OCI-LY7 (cell line): ENCODE data around the gene CBFA2T2. TPM values are rescaled to one million over a fixed set of nuclear protein-coding genes. Genes with fewer than 3 reads are reported as not detected.

ENCODE experiments used
- BruUV-seq: library from RNA; stranded (reverse); fragments of 400-500 nt; replicated peaks from 2 replicates; lab custom pipeline; 2021; lab: Mats Ljungman, UMichigan
- CTCF ChIA-PET: fragments of 300-600 bp; sonication (Branson Sonifier 250); formaldehyde crosslinking; loops from one replicate; lab custom pipeline; 2022; ENCODE audit warnings: antibody characterized with exemption; ENCODE audit not compliant: unreplicated experiment; lab: Charles Lee
- POLR2A ChIA-PET: fragments of 300-600 bp; sonication (Branson Sonifier 250); formaldehyde crosslinking; loops from one replicate; lab custom pipeline; 2022; ENCODE audit warnings: antibody characterized with exemption; lab: Charles Lee
- DNase-seq: peaks from one replicate; pipeline ENCODE4 v3.0.0-alpha.2; 2015; ENCODE audit warnings: low spot score
- H2AFZ ChIP-seq: fragments of 200-600 bp; sonication (generic), shearing (Covaris generic); 2 replicates; pipeline ENCODE4 v1.6.1; 2014; ENCODE audit warnings: mild to moderate bottlenecking, antibody characterized with exemption, low read length, moderate library complexity
- H3K27ac ChIP-seq: fragments of 200-600 bp; sonication (generic); 2 replicates; pipeline ENCODE4 v1.5.1; 2014; ENCODE audit warnings: mixed run types, low read depth, mild to moderate bottlenecking, moderate library complexity, low read length, inconsistent platforms; ENCODE audit not compliant: poor library complexity, severe bottlenecking
- H3K36me3 ChIP-seq: fragments of 200-600 bp; sonication (generic); 2 replicates; pipeline ENCODE4 v1.6.1; 2014; ENCODE audit warnings: mild to moderate bottlenecking, antibody characterized with exemption, low read length, moderate library complexity, mixed read lengths; ENCODE audit not compliant: insufficient read depth
- H3K4me1 ChIP-seq: fragments of 200-600 bp; sonication (generic); 2 replicates; pipeline ENCODE4 v1.5.1; 2014; ENCODE audit warnings: mild to moderate bottlenecking, low read length; ENCODE audit not compliant: insufficient read depth, poor library complexity, severe bottlenecking
- H3K4me2 ChIP-seq: fragments of 200-600 bp; sonication (generic); 2 replicates; pipeline ENCODE4 v1.6.1; 2014; ENCODE audit warnings: mild to moderate bottlenecking, low read length
- H3K4me3 ChIP-seq: fragments of 200-600 bp; sonication (generic); 2 replicates; pipeline ENCODE4 v1.5.1; 2014; ENCODE audit warnings: mild to moderate bottlenecking, low read depth, low read length; ENCODE audit not compliant: poor library complexity, severe bottlenecking
- H3K79me2 ChIP-seq: fragments of 200-600 bp; sonication (generic); 2 replicates; pipeline ENCODE4 v1.6.1; 2016; ENCODE audit warnings: low read depth, mild to moderate bottlenecking, low read length, moderate library complexity, mixed read lengths; ENCODE audit not compliant: insufficient read depth
- H3K9me2 ChIP-seq: fragments of 200-600 bp; sonication (generic); 2 replicates; pipeline ENCODE4 v1.6.1; 2016; ENCODE audit warnings: mild to moderate bottlenecking, low read length, mixed read lengths; ENCODE audit not compliant: insufficient read depth
- H3K9me3 ChIP-seq: fragments of 200-600 bp; sonication (generic); 2 replicates; pipeline ENCODE4 v1.6.1; 2014; ENCODE audit warnings: mild to moderate bottlenecking, mixed run types, low read length, mixed read lengths
- H4K20me1 ChIP-seq: fragments of 200-600 bp; sonication (generic); 2 replicates; pipeline ENCODE4 v1.6.1; 2014; ENCODE audit warnings: mild to moderate bottlenecking, antibody characterized with exemption, low read length, moderate library complexity, mixed read lengths; ENCODE audit not compliant: insufficient read depth
- CTCF ChIP-seq: fragments of 200-600 bp; sonication (generic); conservative IDR thresholded peaks from 2 replicates; pipeline ENCODE4 v1.5.1; 2014; ENCODE audit warnings: mild to moderate bottlenecking, antibody characterized with exemption, low read length, moderate library complexity, mixed read lengths
- EZH2phosphoT487 ChIP-seq: fragments of 200-600 bp; sonication (generic); IDR thresholded peaks from 2 replicates; pipeline ENCODE4 v1.6.1; 2018; ENCODE audit warnings: low read depth, borderline replicate concordance, mild to moderate bottlenecking, mixed run types, antibody characterized with exemption, low read length, moderate library complexity, mixed read lengths
- intact Hi-C: fragments of 100-400 bp; cut with micrococcal nuclease; formaldehyde crosslinking; loops from one replicate; pipeline ENCODE4 v1.10.0; 2022; ENCODE audit not compliant: unreplicated experiment
- total RNA-seq, 2 experiments: library from RNA; depleted of rRNA in 1 of 2; stranded (reverse); fragments of >200 nt in 1 of 2; shearing (Covaris generic) in 1 of 2; gene quantifications; 2 replicates each; pipeline ENCODE4 v1.2.3, GENCODE V29; 2014 to 2022

Gene CBFA2T2
- total RNA-seq, 2 experiments from 2014 or later = 20.7 to 32.9 TPM

- ChIA-PET POLR2A (no interaction called here), CTCF (no interaction called here)
- intact Hi-C loops = no loop called here
- no peak overlapping the region for H3K27ac ChIP-seq
- H3K9me2 ChIP-seq = no peaks in the 10 kb centered on the region
- DNase-seq = no peak
- H3K79me2 ChIP-seq = no peaks in the 10 kb centered on the region
- no peaks in the 10 kb centered on the region for H3K9me3 ChIP-seq
- no peak overlapping the region for H3K4me2 ChIP-seq
- H3K4me1 ChIP-seq = peaks cover 15% of the 10 kb centered on the region
- no peak for TF ChIP-seq EZH2phosphoT487
- no peak for TF ChIP-seq CTCF
- H3K36me3 ChIP-seq = peaks cover 27% of the 10 kb centered on the region; the same call in 1 of the 2 replicates
- no TSS peak for BruUV-seq
- no peak overlapping the region for H2AFZ ChIP-seq
- no peaks in the 10 kb centered on the region for H4K20me1 ChIP-seq
- no peak overlapping the region for H3K4me3 ChIP-seq
These were observed 167.8 kb downstream of the CBFA2T2 start for GRCh38 chr20:33657704-33658095.

- Histone ChIP-seq H3K36me3 (peaks cover 27% of the 10 kb centered on the region; the same call in 1 of the 2 replicates), H4K20me1 (no peaks in the 10 kb centered on the region), H3K4me2 (no peak overlapping the region), H3K4me1 (peaks cover 14% of the 10 kb centered on the region), H2AFZ (no peak overlapping the region), H3K9me3 (no peaks in the 10 kb centered on the region), H3K27ac (no peak overlapping the region), H3K4me3 (no peak overlapping the region), H3K9me2 (no peaks in the 10 kb centered on the region), H3K79me2 (no peaks in the 10 kb centered on the region)
- intact Hi-C loops = no loop called here
- no TSS peak for BruUV-seq
- CTCF ChIA-PET = no interaction called here
- TF ChIP-seq CTCF (no peak), EZH2phosphoT487 (no peak)
- DNase-seq = no peak
- POLR2A ChIA-PET = interaction anchor here (0.5 kb wide), 1 partner anchor 187 kb away, joined by 4 read pairs; no protein-coding TSS in a partner anchor
These were observed 168.6 kb downstream of the CBFA2T2 start for GRCh38 chr20:33658510-33658909.

- H3K9me2 ChIP-seq = no peaks in the 10 kb centered on the region
- peaks cover 13% of the 10 kb centered on the region for H3K4me1 ChIP-seq
- no peaks in the 10 kb centered on the region for H4K20me1 ChIP-seq
- no peaks in the 10 kb centered on the region for H3K9me3 ChIP-seq
- H3K79me2 ChIP-seq = no peaks in the 10 kb centered on the region
- no TSS peak for BruUV-seq
- H3K4me2 ChIP-seq = no peak overlapping the region
- ChIA-PET CTCF (no interaction called here), POLR2A (interaction anchor here (0.5 kb wide), 1 partner anchor 188 kb away, joined by 4 read pairs; no protein-coding TSS in a partner anchor)
- H3K4me3 ChIP-seq = no peak overlapping the region
- no peak overlapping the region for H3K27ac ChIP-seq
- H3K36me3 ChIP-seq = peaks cover 27% of the 10 kb centered on the region; the same call in 1 of the 2 replicates
- intact Hi-C loops = no loop called here
- TF ChIP-seq CTCF (no peak), EZH2phosphoT487 (no peak)
- no peak for DNase-seq
- no peak overlapping the region for H2AFZ ChIP-seq
These were observed 169.0 kb downstream of the CBFA2T2 start for GRCh38 chr20:33658929-33659328.
